ENCODE results near the gene CORO1A. TPM values are rescaled to one million over a fixed set of nuclear protein-coding genes. Genes with fewer than 3 reads are reported as not detected.

Gene CORO1A
- total RNA-seq, 1 experiment from 2014 or later = 7.0 TPM

GRCh38 chr16:30149250-30149930 is 34.0 kb upstream of the CORO1A start:
- no TSS peak for BruUV-seq (replicated peaks)
- no peaks in the 10 kb centered on the region for H3K36me3 ChIP-seq (ENCODE audit: control insufficient read depth in 1 of 2, insufficient read depth in 2 of 2, low read length in 2 of 2)
- CTCF ChIA-PET = no interaction called here
- H3K9me3 ChIP-seq (ENCODE audit: control insufficient read depth in 1 of 2, insufficient read depth in 1 of 2, low read depth in 1 of 2, low read length in 2 of 2) = peaks cover 0 to 4% of the 10 kb centered on the region in 2 experiments; a peak in 2 of 4 replicates
- intact Hi-C loops (cut with micrococcal nuclease) = no loop called here
- ATAC-seq (no peak), DNase-seq (ENCODE audit: low read depth, low spot score) (no peak)
- no peak overlapping the region for H2AFZ ChIP-seq (ENCODE audit: low read depth, low read length, poor library complexity, severe bottlenecking)
- no peaks in the 10 kb centered on the region for H3K9me2 ChIP-seq (ENCODE audit: insufficient read depth)
- H3K79me2 ChIP-seq (ENCODE audit: insufficient read depth, low read length) = no peaks in the 10 kb centered on the region
- H3K9ac ChIP-seq (ENCODE audit: low read length) = no peak overlapping the region
- POLR2A ChIA-PET = no interaction called here
- TF ChIP-seq REST (IDR thresholded peaks at IDR 0.05; ENCODE audit: low read depth) (no peak), JUND (IDR thresholded peaks at IDR 0.05) (no peak), ZFX (IDR thresholded peaks at IDR 0.05) (no peak), RAD21 (IDR thresholded peaks at IDR 0.05; ENCODE audit: low read depth) (no peak), POLR2A (IDR thresholded peaks at IDR 0.05; ENCODE audit: borderline replicate concordance, extremely low read depth, insufficient read depth, insufficient read length) (no peak), SRF (IDR thresholded peaks at IDR 0.05; ENCODE audit: low read depth) (no peak), POLR2AphosphoS5 (IDR thresholded peaks at IDR 0.05; ENCODE audit: low read depth, low read length) (no peak), SIN3A (IDR thresholded peaks at IDR 0.05; ENCODE audit: low read depth) (no peak), EZH2 (IDR thresholded peaks at IDR 0.05) (no peak), CBX3 (IDR thresholded peaks at IDR 0.05; ENCODE audit: low read depth) (no peak), ZNF274 (IDR thresholded peaks at IDR 0.05; ENCODE audit: low read depth, low read length) (no peak), TCF7L2 (IDR thresholded peaks at IDR 0.05; ENCODE audit: borderline replicate concordance, extremely low read depth, insufficient read depth, insufficient read length) (no peak), FOSL1 (IDR thresholded peaks at IDR 0.05; ENCODE audit: low read depth) (no peak)
- TF ChIP-seq, protein P1, sequence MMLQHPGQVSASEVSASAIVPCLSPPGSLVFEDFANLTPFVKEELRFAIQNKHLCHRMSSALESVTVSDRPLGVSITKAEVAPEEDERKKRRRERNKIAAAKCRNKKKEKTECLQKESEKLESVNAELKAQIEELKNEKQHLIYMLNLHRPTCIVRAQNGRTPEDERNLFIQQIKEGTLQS (IDR thresholded peaks at IDR 0.05) = no peak
- RAD21 ChIA-PET (ENCODE audit: low non-redundant PET in 1 of 2, low total read pairs in 2 of 2, uncharacterized antibody in 2 of 2, unreplicated experiment in 2 of 2) = no interaction called here
- H3K4me2 ChIP-seq (ENCODE audit: low read length) = no peak overlapping the region
- H3K27me3 ChIP-seq (ENCODE audit: insufficient read depth, low read length) = no peaks in the 10 kb centered on the region
- H4K20me1 ChIP-seq (ENCODE audit: insufficient read depth) = no peaks in the 10 kb centered on the region
- H3K4me3 ChIP-seq (replicated peaks in 1 of 2; ENCODE audit: low read depth in 1 of 2, low read length in 2 of 2) = no peak overlapping the region
- H3K4me1 ChIP-seq (ENCODE audit: control insufficient read depth in 1 of 2, insufficient read depth in 2 of 2, low read length in 2 of 2) = no peaks in the 10 kb centered on the region
- no peak overlapping the region for H3K27ac ChIP-seq (ENCODE audit: low read depth, low read length)
